ENCODE measurements around the gene AVPR1B.

The AVPR1B gene

DNA sequence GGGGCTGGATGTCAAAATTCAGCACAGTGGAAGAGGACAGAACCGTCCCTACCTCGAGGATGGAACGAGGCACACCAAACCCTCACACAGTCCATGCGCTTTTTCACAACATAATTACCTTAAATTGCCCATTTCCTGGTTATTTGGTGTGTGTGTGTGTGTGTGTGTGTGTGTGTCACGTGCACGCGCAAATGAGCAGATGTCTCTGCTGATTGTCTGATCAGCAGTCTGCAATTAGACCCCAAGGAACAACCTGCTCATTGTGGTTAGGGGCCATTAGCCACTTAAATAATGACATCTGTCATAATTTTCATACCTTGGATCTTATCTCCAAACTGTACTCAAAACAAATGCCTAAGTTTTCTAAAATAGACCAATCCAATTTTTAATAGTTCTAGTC lies 23.2 kb downstream of the AVPR1B start:
- ChIA-PET POLR2A (no interaction called here), CTCF (interaction anchor here (3.4 kb wide), 1 partner anchor 12 kb away, joined by 18 read pairs; no protein-coding TSS in a partner anchor)
- no peak for DNase-seq (ENCODE audit: extremely low spot score)
- TF ChIP-seq, protein P1, sequence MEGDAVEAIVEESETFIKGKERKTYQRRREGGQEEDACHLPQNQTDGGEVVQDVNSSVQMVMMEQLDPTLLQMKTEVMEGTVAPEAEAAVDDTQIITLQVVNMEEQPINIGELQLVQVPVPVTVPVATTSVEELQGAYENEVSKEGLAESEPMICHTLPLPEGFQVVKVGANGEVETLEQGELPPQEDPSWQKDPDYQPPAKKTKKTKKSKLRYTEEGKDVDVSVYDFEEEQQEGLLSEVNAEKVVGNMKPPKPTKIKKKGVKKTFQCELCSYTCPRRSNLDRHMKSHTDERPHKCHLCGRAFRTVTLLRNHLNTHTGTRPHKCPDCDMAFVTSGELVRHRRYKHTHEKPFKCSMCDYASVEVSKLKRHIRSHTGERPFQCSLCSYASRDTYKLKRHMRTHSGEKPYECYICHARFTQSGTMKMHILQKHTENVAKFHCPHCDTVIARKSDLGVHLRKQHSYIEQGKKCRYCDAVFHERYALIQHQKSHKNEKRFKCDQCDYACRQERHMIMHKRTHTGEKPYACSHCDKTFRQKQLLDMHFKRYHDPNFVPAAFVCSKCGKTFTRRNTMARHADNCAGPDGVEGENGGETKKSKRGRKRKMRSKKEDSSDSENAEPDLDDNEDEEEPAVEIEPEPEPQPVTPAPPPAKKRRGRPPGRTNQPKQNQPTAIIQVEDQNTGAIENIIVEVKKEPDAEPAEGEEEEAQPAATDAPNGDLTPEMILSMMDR (IDR thresholded peaks at IDR 0.05; ENCODE audit: control extremely low read depth, extremely low read depth, low read depth, missing control alignments), result no peak

DNA sequence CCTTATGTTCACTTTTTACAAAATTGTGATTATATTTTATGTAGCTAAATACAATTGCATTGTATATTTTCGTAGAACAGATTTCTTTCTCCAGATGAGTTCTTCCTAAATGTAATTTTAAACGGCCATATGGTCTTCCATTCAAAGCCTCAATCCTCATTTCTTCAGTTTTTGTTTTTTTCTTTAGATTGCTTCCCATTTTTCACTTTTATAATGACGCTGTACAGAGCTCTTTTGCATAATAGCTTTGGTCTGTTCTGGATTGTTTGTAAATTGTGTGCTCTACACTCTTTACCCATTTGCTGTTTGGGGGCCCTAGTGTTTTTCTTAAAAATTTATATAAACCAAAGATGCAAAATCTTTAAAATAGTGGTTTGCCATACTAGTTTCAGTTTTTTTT lies 27.8 kb downstream of the AVPR1B start:
- DNase-seq (ENCODE audit: extremely low spot score), result no peak
- TF ChIP-seq, protein P1 (IDR thresholded peaks at IDR 0.05; ENCODE audit: control extremely low read depth, extremely low read depth, low read depth, missing control alignments), result no peak
- CTCF ChIA-PET, result interaction anchor here (1.0 to 1.7 kb wide), 4 partner anchors 14 to 105 kb away, joined by 3 to 4 read pairs (median 4); no protein-coding TSS in a partner anchor
- POLR2A ChIA-PET, result no interaction called here

DNA sequence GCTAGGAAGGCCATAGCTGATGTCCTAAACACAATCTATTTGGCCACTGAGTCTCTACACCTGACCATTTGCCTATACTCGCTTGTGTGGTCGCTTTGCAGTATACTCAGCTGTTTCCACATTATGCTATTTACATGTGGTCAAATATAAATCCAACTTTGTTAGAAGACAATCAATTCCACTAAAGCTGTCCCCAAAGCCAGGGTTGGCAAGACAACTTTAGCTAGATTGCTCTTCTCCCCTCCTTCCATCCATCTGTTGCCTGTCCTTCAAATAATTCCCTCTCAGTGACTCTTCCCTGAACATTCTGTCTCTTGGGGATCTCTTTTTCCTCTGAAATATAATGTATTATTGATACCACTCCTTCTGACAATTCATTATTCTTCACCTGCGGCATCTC lies 30.1 kb downstream of the AVPR1B start:
- TF ChIP-seq, protein P1 (IDR thresholded peaks at IDR 0.05; ENCODE audit: control extremely low read depth, extremely low read depth, low read depth, missing control alignments), result no peak
- POLR2A ChIA-PET, result no interaction called here
- CTCF ChIA-PET, result interaction anchor here (0.8 to 1.0 kb wide), 4 partner anchors 19 to 110 kb away, joined by 3 to 5 read pairs (median 3); no protein-coding TSS in a partner anchor

DNA sequence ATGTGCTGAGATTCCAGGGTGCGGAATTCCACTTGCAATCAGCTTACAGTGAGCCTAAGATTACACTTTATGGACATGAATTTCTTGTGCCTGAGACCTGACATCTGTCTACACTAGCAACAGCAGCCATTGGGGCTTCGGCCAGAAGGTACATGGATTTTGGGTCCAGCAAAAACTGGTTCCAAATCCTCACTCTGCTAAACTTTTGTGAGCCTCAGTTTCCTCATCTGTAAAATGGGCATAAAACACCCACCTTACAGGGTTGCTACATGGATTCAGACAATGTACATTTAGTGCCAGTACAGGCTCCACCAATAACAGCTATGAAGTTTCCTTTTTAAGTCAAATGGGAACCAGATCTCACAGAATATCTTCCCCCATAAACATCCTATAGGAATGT lies 33.4 kb downstream of the AVPR1B start:
- no peak for DNase-seq (ENCODE audit: extremely low spot score)
- ChIA-PET POLR2A (no interaction called here), CTCF (interaction anchor here (0.9 to 4.0 kb wide), 5 partner anchors 9 to 292 kb away, joined by 3 to 16 read pairs (median 3); no protein-coding TSS in a partner anchor)
- TF ChIP-seq, protein P1 (IDR thresholded peaks at IDR 0.05; ENCODE audit: control extremely low read depth, extremely low read depth, low read depth, missing control alignments), result no peak

More for the DNA sequence above, 30.1 kb downstream of the AVPR1B start:
- DNase-seq (ENCODE audit: extremely low spot score), result no peak

DNA sequence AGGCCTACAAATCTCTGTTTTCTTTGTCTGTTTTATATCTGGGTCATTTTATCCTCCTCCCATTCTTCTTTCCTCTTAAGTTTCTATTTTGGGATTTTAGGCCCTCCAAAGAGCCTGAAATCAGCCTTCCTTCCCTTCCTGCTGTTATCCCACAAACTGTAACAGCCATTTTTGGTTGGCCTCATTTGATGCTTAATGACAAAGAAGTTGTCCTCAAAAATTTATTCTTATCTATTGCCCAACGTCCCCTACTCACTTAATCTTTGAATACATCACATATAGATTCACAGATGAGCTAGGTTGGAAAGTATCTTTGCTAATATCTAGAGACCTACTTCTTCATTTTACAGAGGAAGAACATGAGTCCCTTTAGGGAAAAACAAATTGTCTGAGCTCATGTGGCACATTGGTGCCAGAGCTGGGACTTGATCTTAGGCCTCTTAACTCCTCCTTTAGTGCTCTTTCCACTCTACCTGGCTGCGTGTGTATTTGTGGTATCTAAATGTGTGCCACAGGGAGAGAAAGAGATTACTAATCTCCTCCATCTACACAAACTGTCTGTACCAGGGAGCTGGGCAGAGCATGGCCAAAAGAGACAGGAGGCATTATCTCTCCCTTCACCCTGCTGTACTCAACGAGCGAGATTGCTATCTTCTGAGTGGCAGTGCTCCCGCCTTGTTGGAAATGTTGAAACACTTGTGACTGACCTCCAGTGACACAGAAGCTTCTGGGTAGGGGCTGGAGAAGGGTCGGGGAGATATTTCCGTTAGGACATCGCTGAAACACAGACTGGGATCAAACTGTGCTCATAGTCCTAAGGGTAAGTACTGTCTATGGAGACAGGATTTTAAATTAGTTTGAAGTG lies 34.1 kb downstream of the AVPR1B start:
- no peak for DNase-seq (ENCODE audit: extremely low spot score)
- POLR2A ChIA-PET, result no interaction called here
- TF ChIP-seq, protein P1 (IDR thresholded peaks at IDR 0.05; ENCODE audit: control extremely low read depth, extremely low read depth, low read depth, missing control alignments), result no peak
- CTCF ChIA-PET, result interaction anchor here (0.7 to 4.0 kb wide), 9 partner anchors 9 to 291 kb away, joined by 3 to 20 read pairs (median 3); no protein-coding TSS in a partner anchor

DNA sequence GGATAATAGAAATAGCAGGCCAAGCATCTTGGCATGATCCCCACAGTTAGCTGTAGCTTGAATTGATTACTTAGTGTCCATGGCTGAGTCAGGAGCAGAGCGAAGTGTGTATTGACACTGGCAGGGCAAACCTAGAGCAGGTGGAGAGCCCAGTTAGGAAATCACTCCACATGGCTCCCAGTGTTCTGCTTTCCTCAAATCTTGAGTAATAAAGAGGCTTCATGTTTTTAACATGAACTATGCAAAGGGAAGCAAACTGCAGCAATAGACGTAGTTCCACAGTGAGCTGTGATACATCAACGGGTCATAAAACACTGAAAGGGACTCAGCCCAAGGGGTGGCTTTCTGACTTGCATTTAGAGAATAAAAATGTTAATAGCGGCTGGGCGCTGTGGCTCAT lies 35.3 kb downstream of the AVPR1B start:
- TF ChIP-seq, protein P1 (IDR thresholded peaks at IDR 0.05; ENCODE audit: control extremely low read depth, extremely low read depth, low read depth, missing control alignments), result no peak
- DNase-seq (ENCODE audit: extremely low spot score), result no peak
- POLR2A ChIA-PET, result no interaction called here
- CTCF ChIA-PET, result interaction anchor here (0.7 to 4.0 kb wide), 9 partner anchors 11 to 104 kb away, joined by 3 to 20 read pairs (median 3); no protein-coding TSS in a partner anchor
